MCF 10A (cell line): ENCODE results near the gene IDH3G. TPM values are rescaled to one million over a fixed set of nuclear protein-coding genes. Genes with fewer than 3 reads are reported as not detected.

ENCODE experiments used
- BruUV-seq: library from RNA; stranded (reverse); fragments of 400-500 nt; replicated peaks from 2 replicates; lab custom pipeline; 2021; lab: Mats Ljungman, UMichigan
- CTCF ChIA-PET: fragments of 300-600 bp; sonication (Branson Sonifier 250); formaldehyde crosslinking; extraction: SDS; loops from one replicate; lab custom pipeline; 2021; ENCODE audit warnings: antibody characterized with exemption, inconsistent platforms; lab: Yijun Ruan, JAX
- POLR2A ChIA-PET: fragments of 300-600, 350-650 bp; sonication (Branson Sonifier 250); formaldehyde crosslinking; extraction: SDS; loops from one replicate; lab custom pipeline; 2020; ENCODE audit warnings: antibody characterized with exemption, inconsistent platforms; lab: Yijun Ruan, JAX
- DNase-seq: peaks from one replicate; pipeline ENCODE4 v3.0.0-alpha.2; 2018; ENCODE audit not compliant: unreplicated experiment
- H3K27ac Mint-ChIP-seq: one replicate; pipeline ENCODE4 v1.8.0; 2022; ENCODE audit warnings: mild to moderate bottlenecking, low read depth, mixed read lengths; ENCODE audit not compliant: unreplicated experiment
- H3K27me3 Mint-ChIP-seq: one replicate; pipeline ENCODE4 v1.8.0; 2022; ENCODE audit warnings: mixed read lengths; ENCODE audit not compliant: insufficient read depth, unreplicated experiment
- H3K36me3 Mint-ChIP-seq: one replicate; pipeline ENCODE4 v1.8.0; 2022; ENCODE audit warnings: mild to moderate bottlenecking, moderate library complexity, mixed read lengths; ENCODE audit not compliant: insufficient read depth, unreplicated experiment
- H3K4me1 Mint-ChIP-seq: one replicate; pipeline ENCODE4 v1.8.0; 2022; ENCODE audit warnings: mixed read lengths; ENCODE audit not compliant: insufficient read depth, unreplicated experiment
- H3K4me3 Mint-ChIP-seq: one replicate; pipeline ENCODE4 v1.8.0; 2022; ENCODE audit warnings: mild to moderate bottlenecking, moderate library complexity, mixed read lengths; ENCODE audit not compliant: unreplicated experiment
- H3K9me3 Mint-ChIP-seq: one replicate; pipeline ENCODE4 v1.8.0; 2022; ENCODE audit warnings: mixed read lengths; ENCODE audit not compliant: unreplicated experiment
- CTCF ChIP-seq: fragments of 200-600 bp; IDR thresholded peaks from one replicate; pipeline ENCODE4 v1.8.0; 2022; ENCODE audit warnings: antibody characterized with exemption, mild to moderate bottlenecking; ENCODE audit not compliant: unreplicated experiment
- intact Hi-C: fragments of 100-400 bp; cut with micrococcal nuclease; formaldehyde crosslinking; loops from 2 replicates; pipeline ENCODE4 v1.14.1; 2022
- total RNA-seq: library from RNA; stranded (reverse); gene quantifications from 2 replicates; pipeline ENCODE4 v1.2.3, GENCODE V29; 2022

Gene IDH3G
- total RNA-seq, 1 experiment from 2014 or later = 65.4 TPM

DNA sequence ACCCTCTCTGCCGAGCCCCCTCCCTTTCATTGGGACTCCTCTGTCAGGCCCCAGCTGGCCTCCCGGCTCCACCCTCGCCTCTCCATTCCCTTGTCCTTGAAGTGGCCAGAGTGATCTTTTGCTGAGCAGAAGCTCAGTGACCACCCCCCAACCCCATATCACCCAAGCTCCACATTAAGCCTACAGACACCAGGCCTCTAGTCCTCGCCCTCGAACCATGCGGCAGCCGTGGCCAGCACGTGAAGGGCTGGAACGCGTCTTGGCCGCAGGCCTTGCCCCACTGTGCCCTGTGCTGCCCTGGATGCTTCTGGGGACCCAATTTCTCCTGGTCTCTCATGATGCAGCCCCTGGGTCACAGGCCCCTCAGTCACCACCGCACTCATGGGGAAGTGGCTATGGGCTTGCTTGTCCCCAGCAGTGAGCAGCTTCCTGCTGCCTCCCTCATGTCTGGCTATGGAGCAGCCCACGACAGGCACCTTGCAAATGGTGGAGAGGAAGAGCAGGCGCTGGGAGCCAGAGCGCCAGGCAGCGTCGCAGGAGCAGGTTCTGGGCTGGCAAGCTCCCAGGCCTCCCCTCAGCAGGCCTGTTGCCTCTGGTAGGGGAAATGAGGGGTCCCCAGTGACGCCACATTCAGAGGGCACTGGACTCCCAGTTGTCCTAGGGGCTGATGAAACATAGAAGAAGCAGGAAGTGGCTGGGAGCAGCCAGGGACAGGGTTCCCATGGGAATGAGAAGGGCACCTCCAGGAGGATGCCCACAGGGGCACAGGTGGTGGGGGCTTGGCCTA is 14.1 kb downstream of the IDH3G start:
- no peak overlapping the region for H3K27ac Mint-ChIP-seq
- ChIA-PET POLR2A (no interaction called here), CTCF (interaction anchor here (0.6 to 2.0 kb wide), 2 partner anchors 16 to 60 kb away, joined by 3 to 7 read pairs; partner anchors contain the start of gene PLXNB3)
- no peaks in the 10 kb centered on the region for H3K4me1 Mint-ChIP-seq
- H3K4me3 Mint-ChIP-seq = no peak overlapping the region
- intact Hi-C loops = no loop called here
- no peaks in the 10 kb centered on the region for H3K27me3 Mint-ChIP-seq
- no peak for DNase-seq
- BruUV-seq = no TSS peak
- H3K9me3 Mint-ChIP-seq = no peaks in the 10 kb centered on the region
- H3K36me3 Mint-ChIP-seq = peaks cover 17% of the 10 kb centered on the region
- TF ChIP-seq CTCF = no peak

DNA sequence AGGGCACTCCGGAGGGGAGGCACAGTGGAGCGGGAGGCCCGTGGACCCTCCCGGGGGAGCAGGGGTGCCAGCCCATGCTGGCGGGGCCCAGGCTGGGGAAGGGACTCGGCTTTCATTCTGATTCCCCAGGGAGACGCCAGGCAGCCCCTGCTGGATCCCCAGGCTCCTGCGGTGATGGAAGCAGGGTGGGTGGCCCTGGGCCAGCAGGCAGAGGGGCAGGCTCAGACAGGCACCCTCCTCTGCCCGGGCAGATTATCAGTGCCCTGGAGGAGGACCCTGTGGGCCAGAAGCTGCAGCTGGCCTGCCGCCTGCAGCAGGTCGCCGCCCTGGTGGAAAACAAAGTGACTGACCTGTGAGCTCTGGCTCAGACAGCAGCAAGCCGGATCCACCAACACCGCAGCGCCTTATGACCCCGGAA is 15.5 kb downstream of the IDH3G start:
- no peak for DNase-seq
- no peak overlapping the region for H3K4me3 Mint-ChIP-seq
- no peaks in the 10 kb centered on the region for H3K27me3 Mint-ChIP-seq
- no TSS peak for BruUV-seq
- POLR2A ChIA-PET = no interaction called here
- CTCF ChIA-PET = interaction anchor here (2.0 kb wide), 1 partner anchor 15 kb away, joined by 7 read pairs; the partner anchor contains the start of gene PLXNB3
- no peak overlapping the region for H3K27ac Mint-ChIP-seq
- H3K36me3 Mint-ChIP-seq = peaks cover 17% of the 10 kb centered on the region
- intact Hi-C loops = no loop called here
- H3K9me3 Mint-ChIP-seq = no peaks in the 10 kb centered on the region
- no peak for TF ChIP-seq CTCF
- no peaks in the 10 kb centered on the region for H3K4me1 Mint-ChIP-seq

DNA sequence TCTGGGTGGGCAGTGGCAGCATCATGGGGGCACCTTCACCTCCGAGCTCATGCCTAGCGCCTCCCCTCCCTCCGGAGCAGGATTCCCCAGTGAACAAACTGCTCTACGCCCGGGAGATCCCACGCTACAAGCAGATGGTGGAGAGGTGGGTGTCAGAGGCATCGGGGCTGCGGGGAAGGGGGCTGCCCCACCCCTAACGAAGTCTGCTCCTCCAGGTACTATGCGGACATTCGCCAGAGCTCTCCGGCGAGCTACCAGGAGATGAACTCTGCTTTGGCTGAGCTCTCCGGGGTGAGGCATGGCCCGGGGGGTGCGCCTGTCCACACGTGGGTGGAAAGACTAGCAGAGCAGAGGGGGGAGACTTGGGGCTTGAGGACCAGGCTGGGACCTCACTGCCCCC is 16.0 kb downstream of the IDH3G start:
- no peaks in the 10 kb centered on the region for H3K27me3 Mint-ChIP-seq
- no peak overlapping the region for H3K27ac Mint-ChIP-seq
- intact Hi-C loops = no loop called here
- TF ChIP-seq CTCF = no peak
- CTCF ChIA-PET = interaction anchor here (0.6 to 1.2 kb wide), 2 partner anchors 15 to 152 kb away, joined by 3 read pairs; no protein-coding TSS in a partner anchor
- no peaks in the 10 kb centered on the region for H3K4me1 Mint-ChIP-seq
- no peak for DNase-seq
- H3K9me3 Mint-ChIP-seq = no peaks in the 10 kb centered on the region
- POLR2A ChIA-PET = no interaction called here
- no peak overlapping the region for H3K4me3 Mint-ChIP-seq
- peaks cover 17% of the 10 kb centered on the region for H3K36me3 Mint-ChIP-seq
- BruUV-seq = no TSS peak

GRCh38 chrX:153777261-153778090 is 16.7 kb downstream of the IDH3G start:
- BruUV-seq = no TSS peak
- Mint-ChIP-seq H3K4me1 (no peaks in the 10 kb centered on the region), H3K27me3 (no peaks in the 10 kb centered on the region), H3K9me3 (no peaks in the 10 kb centered on the region), H3K27ac (no peak overlapping the region), H3K36me3 (peaks cover 17% of the 10 kb centered on the region), H3K4me3 (no peak overlapping the region)
- no peak for TF ChIP-seq CTCF
- intact Hi-C loops = no loop called here
- ChIA-PET CTCF (interaction anchor here (0.6 to 1.2 kb wide), 2 partner anchors 15 to 152 kb away, joined by 3 read pairs; no protein-coding TSS in a partner anchor), POLR2A (no interaction called here)
- DNase-seq = no peak
